ENCODE measurements around the gene MAPKAP1. TPM values are rescaled to one million over a fixed set of nuclear protein-coding genes. Genes with fewer than 3 reads are reported as not detected.

The MAPKAP1 gene
- total RNA-seq, 1 donor from 2014 or later, result 127 TPM

GRCh38 chr9:125430161-125431011 is 276.6 kb downstream of the MAPKAP1 start:
- no peak for DNase-seq
- no peaks in the 10 kb centered on the region for H3K27me3 ChIP-seq (ENCODE audit: low read depth)
- no peaks in the 10 kb centered on the region for H3K9me3 ChIP-seq (replicated peaks)
- H3K4me1 ChIP-seq, result peaks cover 6% of the 10 kb centered on the region
- TF ChIP-seq CTCF (IDR thresholded peaks at IDR 0.05; ENCODE audit: borderline replicate concordance), result no peak
- intact Hi-C loops (cut with micrococcal nuclease), result no loop called here
- H3K4me3 ChIP-seq, result no peak overlapping the region
- H3K36me3 ChIP-seq, result no peaks in the 10 kb centered on the region
- H3K27ac ChIP-seq (replicated peaks), result no peak overlapping the region

DNA sequence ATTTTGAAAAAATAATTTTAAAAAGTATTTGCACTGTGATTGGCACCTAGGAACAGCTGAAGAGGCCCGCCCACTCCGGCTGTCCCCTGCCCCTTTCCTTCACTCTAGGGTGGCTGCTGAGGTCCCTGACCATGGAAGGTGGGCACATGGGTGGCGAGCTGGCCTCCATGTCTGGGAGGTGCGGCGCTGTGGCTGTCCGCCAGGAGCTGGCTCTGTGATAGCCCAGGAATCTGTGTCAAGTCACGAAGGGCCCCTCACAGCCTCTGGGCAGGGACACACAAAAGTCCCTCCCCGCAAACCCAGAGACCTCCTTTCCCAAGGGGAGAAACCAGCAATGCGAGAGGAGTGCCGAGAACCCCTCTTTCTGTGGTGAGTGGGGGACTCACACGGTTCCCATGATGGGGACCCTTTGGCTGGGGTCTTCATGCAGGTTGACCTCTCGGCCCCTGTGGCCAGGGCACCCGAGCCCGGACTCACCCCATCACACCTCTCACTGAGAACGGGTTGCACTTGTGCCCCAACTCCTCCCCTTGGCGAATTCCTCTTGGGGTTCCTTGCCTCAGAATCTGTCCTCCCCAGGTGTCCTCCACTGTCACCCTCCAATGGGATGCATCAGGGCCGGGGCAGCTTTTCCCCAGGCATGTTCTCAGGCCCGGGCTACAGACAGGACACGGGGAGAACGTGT is 277.4 kb downstream of the MAPKAP1 start:
- Histone ChIP-seq H3K9me3 (replicated peaks) (no peaks in the 10 kb centered on the region), H3K27me3 (ENCODE audit: low read depth) (no peaks in the 10 kb centered on the region), H3K4me3 (no peak overlapping the region), H3K36me3 (no peaks in the 10 kb centered on the region), H3K4me1 (peaks cover 6% of the 10 kb centered on the region), H3K27ac (replicated peaks) (no peak overlapping the region)
- DNase-seq, result no peak
- no peak for TF ChIP-seq CTCF (IDR thresholded peaks at IDR 0.05; ENCODE audit: borderline replicate concordance)
- intact Hi-C loops (cut with micrococcal nuclease), result no loop called here

GRCh38 chr9:125428902-125429467 is 278.0 kb downstream of the MAPKAP1 start:
- no peak overlapping the region for H3K4me3 ChIP-seq
- H3K27me3 ChIP-seq (ENCODE audit: low read depth), result no peaks in the 10 kb centered on the region
- TF ChIP-seq CTCF (IDR thresholded peaks at IDR 0.05; ENCODE audit: borderline replicate concordance), result no peak
- no peak overlapping the region for H3K27ac ChIP-seq (replicated peaks)
- intact Hi-C loops (cut with micrococcal nuclease), result no loop called here
- peaks cover 6% of the 10 kb centered on the region for H3K4me1 ChIP-seq
- DNase-seq, result no peak
- H3K9me3 ChIP-seq (replicated peaks), result no peaks in the 10 kb centered on the region
- H3K36me3 ChIP-seq, result no peaks in the 10 kb centered on the region

GRCh38 chr9:125428060-125428901 is 278.7 kb downstream of the MAPKAP1 start:
- Histone ChIP-seq H3K27me3 (ENCODE audit: low read depth) (no peaks in the 10 kb centered on the region), H3K27ac (replicated peaks) (no peak overlapping the region), H3K4me1 (peaks cover 6% of the 10 kb centered on the region), H3K36me3 (no peaks in the 10 kb centered on the region), H3K4me3 (no peak overlapping the region), H3K9me3 (replicated peaks) (no peaks in the 10 kb centered on the region)
- intact Hi-C loops (cut with micrococcal nuclease), result no loop called here
- peak; percentile 65 for TF ChIP-seq CTCF (IDR thresholded peaks at IDR 0.05; ENCODE audit: borderline replicate concordance)
- DNase-seq, result no peak

DNA sequence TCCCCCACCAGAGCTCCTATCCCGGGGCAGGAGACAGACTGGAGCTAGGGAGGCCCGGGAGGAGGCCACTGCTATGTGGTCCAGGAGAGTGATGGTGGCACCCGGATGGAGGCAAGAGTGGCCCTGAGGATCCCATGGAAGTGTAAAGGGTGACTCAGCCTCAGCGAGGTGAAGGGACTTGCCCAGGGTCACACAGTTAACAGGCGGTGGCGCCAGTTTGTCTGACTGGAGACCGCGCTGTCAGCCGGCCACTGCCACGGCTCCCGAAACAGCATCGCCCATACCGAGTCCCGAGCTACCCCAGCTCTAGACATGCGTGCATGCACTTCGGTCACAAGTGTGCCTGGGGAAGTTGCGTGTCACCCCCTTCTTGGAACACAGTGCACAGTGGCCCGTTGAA is 279.5 kb downstream of the MAPKAP1 start:
- no peaks in the 10 kb centered on the region for H3K9me3 ChIP-seq (replicated peaks)
- no peaks in the 10 kb centered on the region for H3K36me3 ChIP-seq
- DNase-seq, result no peak
- peaks cover 6% of the 10 kb centered on the region for H3K4me1 ChIP-seq
- intact Hi-C loops (cut with micrococcal nuclease), result no loop called here
- no peaks in the 10 kb centered on the region for H3K27me3 ChIP-seq (ENCODE audit: low read depth)
- no peak for TF ChIP-seq CTCF (IDR thresholded peaks at IDR 0.05; ENCODE audit: borderline replicate concordance)
- H3K27ac ChIP-seq (replicated peaks), result no peak overlapping the region
- H3K4me3 ChIP-seq, result no peak overlapping the region

All from left ventricle myocardium inferior (tissue), 1 donor.